GM12864 (cell line): Measurements from ENCODE around the gene ADCYAP1R1.

Source experiments
- DNase-seq: peaks from one replicate; pipeline ENCODE4 v3.0.0-alpha.2; 2011; ENCODE audit warnings: low read depth
- H3K4me3 ChIP-seq: 2 replicates; pipeline ENCODE4 v1.5.1; 2011; ENCODE audit warnings: mild to moderate bottlenecking, low read depth, low read length, control low read depth
- CTCF ChIP-seq: IDR thresholded peaks from 2 replicates; pipeline ENCODE4 v1.5.1; 2011; ENCODE audit warnings: low read depth, mild to moderate bottlenecking, moderate library complexity, low read length, control low read depth, inconsistent platforms; ENCODE audit errors: missing control alignments

ADCYAP1R1 gene

GRCh38 chr7:31077484-31078362 lies 25.6 kb downstream of the ADCYAP1R1 start:
- TF ChIP-seq CTCF: no peak
- H3K4me3 ChIP-seq: no peak overlapping the region
- no peak for DNase-seq

- no peak for DNase-seq
- no peak overlapping the region for H3K4me3 ChIP-seq
- TF ChIP-seq CTCF: no peak
Measured at GRCh38 chr7:31078363-31078990, 26.4 kb downstream of the ADCYAP1R1 start.

- no peak for TF ChIP-seq CTCF
- DNase-seq: no peak
- no peak overlapping the region for H3K4me3 ChIP-seq
Measured at GRCh38 chr7:31079126-31079823, 27.2 kb downstream of the ADCYAP1R1 start.

- H3K4me3 ChIP-seq: no peak overlapping the region
- no peak for DNase-seq
- no peak for TF ChIP-seq CTCF
Measured at GRCh38 chr7:31079824-31080511, 27.9 kb downstream of the ADCYAP1R1 start.

GRCh38 chr7:31080763-31081162 lies 28.7 kb downstream of the ADCYAP1R1 start:
- no peak for TF ChIP-seq CTCF
- H3K4me3 ChIP-seq: no peak overlapping the region
- DNase-seq: no peak

GRCh38 chr7:31082017-31082416 lies 29.9 kb downstream of the ADCYAP1R1 start:
- no peak for DNase-seq
- no peak for TF ChIP-seq CTCF
- H3K4me3 ChIP-seq: no peak overlapping the region
